Measurements from ENCODE around the gene TDRD3.

DNA sequence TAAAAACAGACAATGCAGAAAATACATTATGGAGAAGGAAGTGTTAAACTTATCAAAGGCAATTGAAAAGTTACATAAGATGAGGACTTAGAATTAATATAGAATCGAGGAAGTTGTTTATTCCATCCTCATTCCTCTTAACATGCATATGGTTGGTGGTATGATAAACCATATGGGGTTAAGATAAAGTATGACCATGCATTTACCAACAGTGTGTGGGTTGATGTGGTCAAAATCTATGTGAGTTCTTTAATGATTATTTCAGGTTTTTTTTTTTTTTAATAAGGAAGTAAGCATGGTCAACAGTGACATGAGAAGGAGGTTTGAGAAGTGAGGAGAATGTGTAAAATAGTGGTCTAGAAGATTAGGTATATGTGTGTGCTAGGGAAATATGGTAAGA is 94.5 kb downstream of the TDRD3 start:
- TF ChIP-seq MXI1 (IDR thresholded peaks at IDR 0.05; ENCODE audit: low read depth, low read length): no peak
- no peak for TF ChIP-seq NFIC (IDR thresholded peaks at IDR 0.05; ENCODE audit: borderline replicate concordance)
- TF ChIP-seq, protein P1, sequence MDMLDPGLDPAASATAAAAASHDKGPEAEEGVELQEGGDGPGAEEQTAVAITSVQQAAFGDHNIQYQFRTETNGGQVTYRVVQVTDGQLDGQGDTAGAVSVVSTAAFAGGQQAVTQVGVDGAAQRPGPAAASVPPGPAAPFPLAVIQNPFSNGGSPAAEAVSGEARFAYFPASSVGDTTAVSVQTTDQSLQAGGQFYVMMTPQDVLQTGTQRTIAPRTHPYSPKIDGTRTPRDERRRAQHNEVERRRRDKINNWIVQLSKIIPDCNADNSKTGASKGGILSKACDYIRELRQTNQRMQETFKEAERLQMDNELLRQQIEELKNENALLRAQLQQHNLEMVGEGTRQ (IDR thresholded peaks at IDR 0.05; ENCODE audit: borderline replicate concordance, low read depth, low read length): no peak
- TF ChIP-seq, protein P2, sequence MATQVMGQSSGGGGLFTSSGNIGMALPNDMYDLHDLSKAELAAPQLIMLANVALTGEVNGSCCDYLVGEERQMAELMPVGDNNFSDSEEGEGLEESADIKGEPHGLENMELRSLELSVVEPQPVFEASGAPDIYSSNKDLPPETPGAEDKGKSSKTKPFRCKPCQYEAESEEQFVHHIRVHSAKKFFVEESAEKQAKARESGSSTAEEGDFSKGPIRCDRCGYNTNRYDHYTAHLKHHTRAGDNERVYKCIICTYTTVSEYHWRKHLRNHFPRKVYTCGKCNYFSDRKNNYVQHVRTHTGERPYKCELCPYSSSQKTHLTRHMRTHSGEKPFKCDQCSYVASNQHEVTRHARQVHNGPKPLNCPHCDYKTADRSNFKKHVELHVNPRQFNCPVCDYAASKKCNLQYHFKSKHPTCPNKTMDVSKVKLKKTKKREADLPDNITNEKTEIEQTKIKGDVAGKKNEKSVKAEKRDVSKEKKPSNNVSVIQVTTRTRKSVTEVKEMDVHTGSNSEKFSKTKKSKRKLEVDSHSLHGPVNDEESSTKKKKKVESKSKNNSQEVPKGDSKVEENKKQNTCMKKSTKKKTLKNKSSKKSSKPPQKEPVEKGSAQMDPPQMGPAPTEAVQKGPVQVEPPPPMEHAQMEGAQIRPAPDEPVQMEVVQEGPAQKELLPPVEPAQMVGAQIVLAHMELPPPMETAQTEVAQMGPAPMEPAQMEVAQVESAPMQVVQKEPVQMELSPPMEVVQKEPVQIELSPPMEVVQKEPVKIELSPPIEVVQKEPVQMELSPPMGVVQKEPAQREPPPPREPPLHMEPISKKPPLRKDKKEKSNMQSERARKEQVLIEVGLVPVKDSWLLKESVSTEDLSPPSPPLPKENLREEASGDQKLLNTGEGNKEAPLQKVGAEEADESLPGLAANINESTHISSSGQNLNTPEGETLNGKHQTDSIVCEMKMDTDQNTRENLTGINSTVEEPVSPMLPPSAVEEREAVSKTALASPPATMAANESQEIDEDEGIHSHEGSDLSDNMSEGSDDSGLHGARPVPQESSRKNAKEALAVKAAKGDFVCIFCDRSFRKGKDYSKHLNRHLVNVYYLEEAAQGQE (IDR thresholded peaks at IDR 0.05; ENCODE audit: low read depth, low read length): no peak
- TF ChIP-seq POLR2AphosphoS5 (IDR thresholded peaks at IDR 0.05; ENCODE audit: low read depth, low read length): no peak
- TF ChIP-seq, protein P3, sequence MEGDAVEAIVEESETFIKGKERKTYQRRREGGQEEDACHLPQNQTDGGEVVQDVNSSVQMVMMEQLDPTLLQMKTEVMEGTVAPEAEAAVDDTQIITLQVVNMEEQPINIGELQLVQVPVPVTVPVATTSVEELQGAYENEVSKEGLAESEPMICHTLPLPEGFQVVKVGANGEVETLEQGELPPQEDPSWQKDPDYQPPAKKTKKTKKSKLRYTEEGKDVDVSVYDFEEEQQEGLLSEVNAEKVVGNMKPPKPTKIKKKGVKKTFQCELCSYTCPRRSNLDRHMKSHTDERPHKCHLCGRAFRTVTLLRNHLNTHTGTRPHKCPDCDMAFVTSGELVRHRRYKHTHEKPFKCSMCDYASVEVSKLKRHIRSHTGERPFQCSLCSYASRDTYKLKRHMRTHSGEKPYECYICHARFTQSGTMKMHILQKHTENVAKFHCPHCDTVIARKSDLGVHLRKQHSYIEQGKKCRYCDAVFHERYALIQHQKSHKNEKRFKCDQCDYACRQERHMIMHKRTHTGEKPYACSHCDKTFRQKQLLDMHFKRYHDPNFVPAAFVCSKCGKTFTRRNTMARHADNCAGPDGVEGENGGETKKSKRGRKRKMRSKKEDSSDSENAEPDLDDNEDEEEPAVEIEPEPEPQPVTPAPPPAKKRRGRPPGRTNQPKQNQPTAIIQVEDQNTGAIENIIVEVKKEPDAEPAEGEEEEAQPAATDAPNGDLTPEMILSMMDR (IDR thresholded peaks at IDR 0.05): no peak
